ENCODE data around the gene MGMT.

The MGMT gene

GRCh38 chr10:129599160-129599559, 132.1 kb downstream of the MGMT start:
- no peak overlapping the region for H3K4me3 ChIP-seq (ENCODE audit: insufficient read depth, low read depth, low read length)
- no peaks in the 10 kb centered on the region for H3K36me3 ChIP-seq (ENCODE audit: control insufficient read depth, insufficient read depth, low read length)
- 94 to 96% methylated on average over 5 of the region's 5 CpGs for WGBS, 2 experiments
- H3K27ac ChIP-seq (ENCODE audit: insufficient read depth, low read depth, low read length, poor library complexity, severe bottlenecking): no peak overlapping the region
- H3K4me1 ChIP-seq (ENCODE audit: control insufficient read depth, insufficient read depth, low read length): no peaks in the 10 kb centered on the region
- no peaks in the 10 kb centered on the region for H3K9me3 ChIP-seq (ENCODE audit: control insufficient read depth, low read length)
- H3K27me3 ChIP-seq (ENCODE audit: control insufficient read depth, insufficient read depth, low read length, poor library complexity, severe bottlenecking): no peaks in the 10 kb centered on the region

GRCh38 chr10:129601737-129602136, 134.7 kb downstream of the MGMT start:
- no peaks in the 10 kb centered on the region for H3K4me1 ChIP-seq (ENCODE audit: control insufficient read depth, insufficient read depth, low read length)
- H3K27ac ChIP-seq (ENCODE audit: insufficient read depth, low read depth, low read length, poor library complexity, severe bottlenecking): no peak overlapping the region
- H3K27me3 ChIP-seq (ENCODE audit: control insufficient read depth, insufficient read depth, low read length, poor library complexity, severe bottlenecking): no peaks in the 10 kb centered on the region
- no peaks in the 10 kb centered on the region for H3K36me3 ChIP-seq (ENCODE audit: control insufficient read depth, insufficient read depth, low read length)
- no peak overlapping the region for H3K4me3 ChIP-seq (ENCODE audit: insufficient read depth, low read depth, low read length)
- WGBS, 2 experiments: 82 to 83% methylated on average over 10 of the region's 10 CpGs
- no peaks in the 10 kb centered on the region for H3K9me3 ChIP-seq (ENCODE audit: control insufficient read depth, low read length)

- WGBS, 2 experiments: 99 to 100% methylated on average over 2 to 5 of the region's 6 CpGs
Observed at GRCh38 chr10:129602938-129603535, 136.0 kb downstream of the MGMT start.

GRCh38 chr10:129604333-129605032, 137.4 kb downstream of the MGMT start:
- Histone ChIP-seq H3K27ac (ENCODE audit: insufficient read depth, low read depth, low read length, poor library complexity, severe bottlenecking) (no peak overlapping the region), H3K4me3 (ENCODE audit: insufficient read depth, low read depth, low read length) (no peak overlapping the region), H3K27me3 (ENCODE audit: control insufficient read depth, insufficient read depth, low read length, poor library complexity, severe bottlenecking) (no peaks in the 10 kb centered on the region), H3K36me3 (ENCODE audit: control insufficient read depth, insufficient read depth, low read length) (no peaks in the 10 kb centered on the region), H3K9me3 (ENCODE audit: control insufficient read depth, low read length) (no peaks in the 10 kb centered on the region), H3K4me1 (ENCODE audit: control insufficient read depth, insufficient read depth, low read length) (no peaks in the 10 kb centered on the region)
- 87 to 92% methylated on average over 8 of the region's 10 CpGs for WGBS, 2 experiments

More at GRCh38 chr10:129602938-129603535, 136.0 kb downstream of the MGMT start:
- Histone ChIP-seq H3K27me3 (ENCODE audit: control insufficient read depth, insufficient read depth, low read length, poor library complexity, severe bottlenecking) (no peaks in the 10 kb centered on the region), H3K27ac (ENCODE audit: insufficient read depth, low read depth, low read length, poor library complexity, severe bottlenecking) (no peak overlapping the region), H3K4me3 (ENCODE audit: insufficient read depth, low read depth, low read length) (no peak overlapping the region), H3K4me1 (ENCODE audit: control insufficient read depth, insufficient read depth, low read length) (no peaks in the 10 kb centered on the region), H3K36me3 (ENCODE audit: control insufficient read depth, insufficient read depth, low read length) (no peaks in the 10 kb centered on the region), H3K9me3 (ENCODE audit: control insufficient read depth, low read length) (no peaks in the 10 kb centered on the region)

DNA sequence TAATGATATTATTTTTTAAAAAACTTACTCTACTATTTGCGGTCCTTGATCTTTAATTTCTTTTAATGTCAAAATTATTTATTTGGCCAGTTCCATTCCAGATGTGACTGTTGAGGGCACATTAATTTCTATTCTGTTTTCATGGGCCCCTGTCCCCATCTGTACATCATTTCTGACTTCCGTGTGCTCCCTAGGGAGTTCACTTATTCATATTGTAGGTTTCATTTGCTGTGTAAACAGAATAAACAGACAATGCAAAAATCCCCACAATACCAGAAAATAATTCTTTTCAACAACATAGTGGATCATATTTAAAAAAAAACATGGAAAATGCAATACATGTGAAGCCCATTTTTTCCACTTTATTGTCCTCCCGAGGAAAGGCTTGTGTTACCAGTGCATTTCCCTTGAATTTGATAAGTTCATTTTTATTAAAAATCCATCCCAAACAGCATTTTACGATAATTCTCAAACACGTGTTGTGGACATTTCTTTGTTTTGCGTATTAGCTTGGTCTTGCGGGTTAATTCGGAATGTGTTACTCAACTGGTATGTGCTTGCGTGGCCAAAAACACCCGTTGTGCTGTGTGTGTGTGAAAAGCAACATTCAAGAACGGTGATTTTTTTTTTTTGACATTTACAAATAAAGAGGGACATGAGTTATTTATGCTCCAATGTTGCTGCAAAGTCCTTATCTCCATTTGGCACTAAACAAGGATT, 138.4 kb downstream of the MGMT start:
- WGBS, 2 experiments: 95 to 96% methylated on average over 9 to 11 of the region's 11 CpGs
- H3K4me1 ChIP-seq (ENCODE audit: control insufficient read depth, insufficient read depth, low read length): no peaks in the 10 kb centered on the region
- no peak overlapping the region for H3K4me3 ChIP-seq (ENCODE audit: insufficient read depth, low read depth, low read length)
- no peak overlapping the region for H3K27ac ChIP-seq (ENCODE audit: insufficient read depth, low read depth, low read length, poor library complexity, severe bottlenecking)
- H3K9me3 ChIP-seq (ENCODE audit: control insufficient read depth, low read length): no peaks in the 10 kb centered on the region
- no peaks in the 10 kb centered on the region for H3K27me3 ChIP-seq (ENCODE audit: control insufficient read depth, insufficient read depth, low read length, poor library complexity, severe bottlenecking)
- H3K36me3 ChIP-seq (ENCODE audit: control insufficient read depth, insufficient read depth, low read length): no peaks in the 10 kb centered on the region

GRCh38 chr10:129605986-129606518, 139.0 kb downstream of the MGMT start:
- no peaks in the 10 kb centered on the region for H3K36me3 ChIP-seq (ENCODE audit: control insufficient read depth, insufficient read depth, low read length)
- WGBS, 2 experiments: 89% methylated on average over 19 of the region's 19 CpGs

GRCh38 chr10:129607607-129608109, 140.6 kb downstream of the MGMT start:
- Histone ChIP-seq H3K36me3 (ENCODE audit: control insufficient read depth, insufficient read depth, low read length) (no peaks in the 10 kb centered on the region), H3K4me1 (ENCODE audit: control insufficient read depth, insufficient read depth, low read length) (no peaks in the 10 kb centered on the region), H3K27ac (ENCODE audit: insufficient read depth, low read depth, low read length, poor library complexity, severe bottlenecking) (no peak overlapping the region), H3K27me3 (ENCODE audit: control insufficient read depth, insufficient read depth, low read length, poor library complexity, severe bottlenecking) (no peaks in the 10 kb centered on the region), H3K4me3 (ENCODE audit: insufficient read depth, low read depth, low read length) (no peak overlapping the region), H3K9me3 (ENCODE audit: control insufficient read depth, low read length) (no peaks in the 10 kb centered on the region)
- WGBS, 2 experiments: 95 to 98% methylated on average over 8 of the region's 8 CpGs

More at GRCh38 chr10:129605986-129606518, 139.0 kb downstream of the MGMT start:
- Histone ChIP-seq H3K27ac (ENCODE audit: insufficient read depth, low read depth, low read length, poor library complexity, severe bottlenecking) (no peak overlapping the region), H3K27me3 (ENCODE audit: control insufficient read depth, insufficient read depth, low read length, poor library complexity, severe bottlenecking) (no peaks in the 10 kb centered on the region), H3K4me3 (ENCODE audit: insufficient read depth, low read depth, low read length) (no peak overlapping the region), H3K9me3 (ENCODE audit: control insufficient read depth, low read length) (no peaks in the 10 kb centered on the region), H3K4me1 (ENCODE audit: control insufficient read depth, insufficient read depth, low read length) (no peaks in the 10 kb centered on the region)

DNA sequence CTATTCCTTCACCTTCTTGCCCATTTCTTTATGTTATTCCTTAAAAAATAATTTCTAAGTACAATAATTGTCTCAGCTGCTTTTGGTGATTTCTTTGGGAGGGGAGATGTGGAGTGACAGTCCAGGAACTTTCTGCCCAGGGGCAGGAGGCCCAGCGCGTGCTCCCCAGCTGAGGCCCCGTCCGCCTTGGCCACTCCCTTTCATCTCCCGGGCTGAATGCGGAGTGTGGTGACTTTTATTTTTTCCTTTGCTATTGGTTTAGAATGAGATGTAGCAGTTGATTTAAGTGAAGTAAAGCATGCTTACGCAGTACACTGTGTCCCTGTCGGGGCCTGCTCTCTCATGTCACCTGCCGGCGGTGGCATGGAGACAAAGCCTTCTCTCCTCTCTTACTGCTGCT, 141.6 kb downstream of the MGMT start:
- H3K27ac ChIP-seq (ENCODE audit: insufficient read depth, low read depth, low read length, poor library complexity, severe bottlenecking): no peak overlapping the region
- no peak overlapping the region for H3K4me3 ChIP-seq (ENCODE audit: insufficient read depth, low read depth, low read length)
- no peaks in the 10 kb centered on the region for H3K4me1 ChIP-seq (ENCODE audit: control insufficient read depth, insufficient read depth, low read length)
- no peaks in the 10 kb centered on the region for H3K36me3 ChIP-seq (ENCODE audit: control insufficient read depth, insufficient read depth, low read length)
- WGBS, 2 experiments: 92 to 94% methylated on average over 10 of the region's 10 CpGs
- H3K9me3 ChIP-seq (ENCODE audit: control insufficient read depth, low read length): no peaks in the 10 kb centered on the region
- no peaks in the 10 kb centered on the region for H3K27me3 ChIP-seq (ENCODE audit: control insufficient read depth, insufficient read depth, low read length, poor library complexity, severe bottlenecking)

DNA sequence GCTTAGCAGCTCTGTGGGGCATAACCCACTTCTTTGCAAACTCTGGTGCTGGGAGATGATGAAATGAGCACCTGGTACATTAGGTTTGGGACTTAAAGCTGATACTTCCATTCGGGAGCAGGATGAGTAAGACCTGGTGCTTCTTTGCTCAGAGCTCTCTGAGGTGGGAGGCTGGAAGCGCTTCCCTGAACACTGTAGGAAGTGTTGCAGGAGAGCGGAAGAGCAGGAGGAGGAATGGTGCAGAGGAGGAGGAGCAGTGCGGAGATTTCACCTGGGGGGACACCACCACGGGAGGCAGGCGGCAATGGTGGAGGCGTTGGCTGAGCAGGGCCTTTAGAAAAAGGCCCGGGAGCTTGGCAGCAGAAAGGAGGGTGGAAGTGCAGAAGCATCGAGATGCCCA, 142.5 kb downstream of the MGMT start:
- no peaks in the 10 kb centered on the region for H3K27me3 ChIP-seq (ENCODE audit: control insufficient read depth, insufficient read depth, low read length, poor library complexity, severe bottlenecking)
- H3K4me1 ChIP-seq (ENCODE audit: control insufficient read depth, insufficient read depth, low read length): no peaks in the 10 kb centered on the region
- H3K27ac ChIP-seq (ENCODE audit: insufficient read depth, low read depth, low read length, poor library complexity, severe bottlenecking): no peak overlapping the region
- no peaks in the 10 kb centered on the region for H3K9me3 ChIP-seq (ENCODE audit: control insufficient read depth, low read length)
- no peaks in the 10 kb centered on the region for H3K36me3 ChIP-seq (ENCODE audit: control insufficient read depth, insufficient read depth, low read length)
- H3K4me3 ChIP-seq (ENCODE audit: insufficient read depth, low read depth, low read length): no peak overlapping the region
- WGBS, 2 experiments: 94 to 95% methylated on average over 9 of the region's 9 CpGs

Data from ectodermal cell (in vitro differentiated cells).